Activated T-cell treated with anti-CD3 and anti-CD28 coated beads for 24 hours (primary cell): ENCODE data around the gene PBX2.
"Not testable (repeated sequence)": the region's sequence is repeated elsewhere in the genome, so short reads cannot be mapped to it uniquely, and the experiment has no call there.

Experiments used
- DNase-seq: peaks from one replicate; pipeline ENCODE4 v3.0.0-alpha.2; 2020; ENCODE audit warnings: low read depth

Gene PBX2

DNA sequence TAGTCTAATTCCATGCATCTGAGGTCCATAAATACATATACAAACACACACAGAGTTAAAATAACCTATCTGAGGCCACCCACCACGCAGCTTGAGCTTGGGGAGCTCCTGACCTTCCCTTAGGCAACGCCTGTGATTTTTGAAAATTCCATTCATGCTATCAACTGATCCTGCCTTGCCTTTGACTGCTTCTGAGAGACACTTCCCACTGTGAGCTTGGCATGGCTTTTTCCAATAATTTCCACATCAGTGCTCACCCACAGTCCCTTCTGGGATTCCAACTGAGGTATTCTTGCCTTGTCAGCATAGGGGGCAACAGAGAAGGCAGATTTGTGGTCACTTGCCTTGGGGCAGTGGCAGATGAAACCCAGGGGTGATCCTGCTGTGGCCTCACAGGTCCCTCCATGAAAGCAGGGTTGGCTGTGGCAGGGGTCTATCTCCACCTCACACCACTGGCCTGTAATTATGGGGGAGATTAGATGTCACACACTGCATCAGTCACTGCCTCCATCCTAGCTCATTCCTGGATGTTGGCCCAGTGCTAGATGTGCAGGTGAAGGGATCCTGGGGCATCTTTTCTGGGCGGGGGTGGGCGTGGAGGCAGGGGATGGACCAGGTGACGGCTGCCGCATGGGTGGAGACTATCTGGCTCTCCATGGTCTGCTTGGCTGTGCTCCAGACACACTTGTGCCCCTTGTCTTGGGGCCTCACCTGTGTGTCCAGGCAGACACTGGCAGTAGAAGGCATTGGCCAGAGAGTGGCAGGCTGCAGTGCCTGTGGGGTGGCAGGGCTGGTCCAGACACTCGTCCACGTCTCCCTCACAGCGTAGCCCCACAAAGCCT is 13.6 kb upstream of the PBX2 start:
- DNase-seq: no peak

DNA sequence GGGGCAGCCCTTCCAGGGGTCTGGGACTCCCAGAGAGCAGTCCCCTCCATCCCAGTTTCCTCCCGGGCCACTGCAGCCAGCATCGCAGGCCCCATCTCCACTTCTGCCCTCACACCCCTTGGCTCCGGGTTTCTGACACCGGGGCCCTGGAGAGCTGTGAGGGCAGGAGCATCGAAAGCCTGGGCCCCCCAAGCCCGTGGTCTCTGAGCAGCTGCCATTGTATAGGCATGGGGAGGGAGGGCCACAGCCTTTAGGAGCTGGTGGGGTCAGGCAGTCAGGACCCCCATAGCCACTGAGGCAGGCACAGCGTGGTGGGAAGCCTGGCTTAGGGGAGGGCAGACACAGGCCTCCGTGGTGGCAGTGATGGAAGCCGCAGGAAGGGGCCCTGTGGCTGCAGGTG is 12.2 kb upstream of the PBX2 start:
- no peak for DNase-seq

GRCh38 chr6:32200711-32201475 is 10.9 kb upstream of the PBX2 start:
- DNase-seq: no peak

GRCh38 chr6:32198866-32199265 is 8.9 kb upstream of the PBX2 start:
- no peak for DNase-seq

GRCh38 chr6:32198345-32198696 is 8.3 kb upstream of the PBX2 start:
- DNase-seq: no peak

DNA sequence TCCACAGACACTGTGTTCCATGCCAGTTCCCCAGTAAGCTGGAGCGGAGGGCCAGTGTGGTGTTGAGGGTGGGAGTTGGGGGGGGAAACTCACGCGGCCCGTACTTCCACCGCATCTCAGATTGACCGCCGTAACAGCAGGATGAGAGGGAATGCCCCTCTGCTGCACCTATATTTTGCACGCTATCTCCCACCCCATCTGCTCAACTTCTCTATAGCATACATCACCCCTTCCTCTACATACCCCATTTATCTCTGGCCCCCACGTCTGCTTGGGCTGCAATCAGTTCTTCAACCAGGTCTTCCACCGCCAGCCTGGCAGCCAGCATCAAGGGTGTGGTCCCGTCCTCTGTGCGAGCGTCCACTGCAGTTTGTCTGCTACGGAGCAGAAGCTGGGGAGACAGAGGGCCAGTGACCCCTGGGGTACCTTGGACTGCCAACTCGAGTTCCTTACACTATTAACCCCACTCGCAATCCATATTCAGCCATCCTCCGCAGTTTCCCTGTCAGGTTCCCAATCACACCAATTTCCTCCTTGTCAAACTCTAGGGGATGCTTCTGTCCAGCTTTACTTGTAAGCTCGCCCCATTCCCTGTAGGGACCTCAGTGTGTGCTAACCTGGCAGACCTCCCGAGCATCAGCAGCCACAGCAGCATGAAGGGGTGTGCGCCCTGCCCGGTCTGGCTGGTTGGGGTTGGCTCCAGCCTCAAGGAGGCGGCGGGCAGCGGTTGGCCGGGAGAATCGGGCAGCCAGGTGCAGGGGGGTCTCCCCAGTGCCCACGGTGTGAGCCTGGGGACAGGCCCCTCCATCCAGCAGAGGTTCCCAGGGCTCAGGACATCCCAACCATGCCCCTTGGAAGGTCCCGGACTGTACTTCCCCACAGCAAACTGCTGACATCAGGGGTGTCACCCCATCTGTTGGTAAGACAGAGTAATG is 6.9 kb upstream of the PBX2 start:
- DNase-seq: no peak

- DNase-seq: peak; percentile 53
Measured at GRCh38 chr6:32195902-32196681, 6.1 kb upstream of the PBX2 start.

GRCh38 chr6:32195652-32195901 is 5.6 kb upstream of the PBX2 start:
- DNase-seq: peak; percentile 100

GRCh38 chr6:32194825-32195651 is 5.0 kb upstream of the PBX2 start:
- no peak for DNase-seq

- no peak for DNase-seq
Measured at GRCh38 chr6:32194388-32194787, 4.4 kb upstream of the PBX2 start.

DNA sequence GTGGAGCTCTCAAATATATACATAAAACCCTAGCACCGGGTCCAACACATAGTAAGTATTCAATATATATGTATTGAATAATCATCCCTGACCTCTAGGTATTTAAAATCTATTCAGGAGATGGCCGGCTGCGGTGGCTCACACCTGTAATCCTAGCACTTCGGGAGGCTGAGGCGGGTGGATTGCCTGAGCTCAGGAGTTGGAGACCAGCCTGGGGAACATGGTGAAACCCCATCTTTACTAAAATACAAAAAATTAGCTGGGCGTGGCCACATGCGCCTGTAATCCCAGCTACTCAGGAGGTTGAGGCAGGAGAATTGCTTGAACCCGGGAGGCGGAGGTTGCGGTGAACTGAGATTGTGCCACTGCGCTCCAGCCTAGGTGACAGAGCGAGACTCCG is 3.1 kb upstream of the PBX2 start:
- DNase-seq: not testable (repeated sequence)

- peak; percentile 41 for DNase-seq
Measured at GRCh38 chr6:32192608-32193039, 2.6 kb upstream of the PBX2 start, which contains the start of gene GPSM3. Gene GPSM3 (minus strand): TSS chr6:32192643. CDS start chr6:32192513, 130 bp downstream.

- no peak for DNase-seq
Measured at GRCh38 chr6:32191696-32192607, 1.9 kb upstream of the PBX2 start.

GRCh38 chr6:32190911-32191677 is 1.1 kb upstream of the PBX2 start:
- DNase-seq: no peak

DNA sequence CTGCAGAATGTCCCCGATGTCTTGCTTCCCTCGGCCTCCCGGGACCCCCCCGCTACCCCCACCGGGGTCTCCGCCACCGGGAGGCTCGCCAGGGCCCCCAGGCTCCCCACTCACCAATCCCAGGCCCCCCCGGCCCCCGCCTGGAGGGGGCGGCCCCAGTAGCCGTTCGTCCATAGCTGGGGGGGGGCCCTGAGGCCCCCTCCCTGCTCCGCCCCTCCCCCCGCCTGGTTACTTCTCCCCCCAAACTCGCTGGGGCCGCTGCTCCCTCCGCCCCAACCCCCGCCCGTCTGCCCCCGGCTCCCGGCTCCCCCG is 304 bp downstream of the PBX2 start:
- no peak for DNase-seq

GRCh38 chr6:32189069-32189741 is 797 bp downstream of the PBX2 start:
- DNase-seq: no peak

- DNase-seq: no peak
Measured at GRCh38 chr6:32188381-32189068, 1.5 kb downstream of the PBX2 start.
